Lower leg skin (tissue), 3 donors: ENCODE measurements around the gene PTH2R.

ENCODE experiments used
- CTCF ChIP-seq, 3 donors: fragments of 450-650 bp; IDR thresholded peaks; one replicate each; pipeline ENCODE4 v1.5.1; 2016; ENCODE audit warnings: antibody characterized with exemption in 3 of 3, mild to moderate bottlenecking in 3 of 3, moderate library complexity in 2 of 3
- POLR2A ChIP-seq, 2 donors: fragments of 450-650 bp; IDR thresholded peaks; one replicate each; pipeline ENCODE4 v1.6.1; 2016 to 2017; ENCODE audit warnings: antibody characterized with exemption in 2 of 2, mild to moderate bottlenecking in 1 of 2, moderate library complexity in 1 of 2

- no peak for TF ChIP-seq CTCF (IDR thresholded peaks at IDR 0.05)
- no peak for TF ChIP-seq POLR2A (IDR thresholded peaks at IDR 0.05)
These were observed 72.8 kb downstream of the PTH2R start for GRCh38 chr2:208479342-208479741.
